Skeletal muscle satellite cell (primary cell): ENCODE data around the gene BBS2.

Experiments
- H3K27me3 ChIP-seq: 2 replicates; pipeline ENCODE4 v1.7.0; 2013; ENCODE audit warnings: low read length; ENCODE audit not compliant: control insufficient read depth, insufficient read depth
- H3K36me3 ChIP-seq: 2 replicates; pipeline ENCODE4 v1.7.0; 2013; ENCODE audit warnings: mild to moderate bottlenecking, control low read depth, low read length; ENCODE audit not compliant: insufficient read depth
- H3K4me1 ChIP-seq: 2 replicates; pipeline ENCODE4 v1.7.0; 2013; ENCODE audit warnings: low read length; ENCODE audit not compliant: control insufficient read depth, insufficient read depth
- H3K4me2 ChIP-seq: 2 replicates; pipeline ENCODE4 v1.7.0; 2013; ENCODE audit warnings: mild to moderate bottlenecking, low read length
- H3K4me3 ChIP-seq: 2 replicates; pipeline ENCODE4 v1.7.0; 2013; ENCODE audit warnings: low read length
- H3K9ac ChIP-seq: 2 replicates; pipeline ENCODE4 v1.7.0; 2013; ENCODE audit warnings: mild to moderate bottlenecking, low read depth, low read length, moderate library complexity
- H3K9me3 ChIP-seq: replicated peaks from 2 replicates; pipeline ENCODE4 v1.7.0; 2013; ENCODE audit warnings: mild to moderate bottlenecking, control low read depth, low read length

BBS2 gene

GRCh38 chr16:56470232-56470631, 49.6 kb downstream of the BBS2 start:
- Histone ChIP-seq H3K4me3 (no peak overlapping the region), H3K4me2 (no peak overlapping the region), H3K9ac (no peak overlapping the region), H3K27me3 (no peaks in the 10 kb centered on the region), H3K9me3 (no peaks in the 10 kb centered on the region), H3K4me1 (no peaks in the 10 kb centered on the region), H3K36me3 (peaks cover 79% of the 10 kb centered on the region)

GRCh38 chr16:56469748-56470147, 50.1 kb downstream of the BBS2 start:
- Histone ChIP-seq H3K4me2 (no peak overlapping the region), H3K4me1 (no peaks in the 10 kb centered on the region), H3K36me3 (peaks cover 77% of the 10 kb centered on the region), H3K9me3 (no peaks in the 10 kb centered on the region), H3K4me3 (no peak overlapping the region), H3K27me3 (no peaks in the 10 kb centered on the region), H3K9ac (no peak overlapping the region)

- Histone ChIP-seq H3K9ac (no peak overlapping the region), H3K36me3 (peaks cover 82% of the 10 kb centered on the region), H3K9me3 (no peaks in the 10 kb centered on the region), H3K4me1 (no peaks in the 10 kb centered on the region), H3K4me3 (no peak overlapping the region), H3K27me3 (no peaks in the 10 kb centered on the region), H3K4me2 (no peak overlapping the region)
Observed at GRCh38 chr16:56468800-56469199, 51.0 kb downstream of the BBS2 start.

GRCh38 chr16:56466344-56466743, 53.5 kb downstream of the BBS2 start:
- H3K4me3 ChIP-seq: no peak overlapping the region
- H3K4me1 ChIP-seq: no peaks in the 10 kb centered on the region
- H3K27me3 ChIP-seq: no peaks in the 10 kb centered on the region
- no peak overlapping the region for H3K9ac ChIP-seq
- peaks cover 78% of the 10 kb centered on the region for H3K36me3 ChIP-seq
- H3K4me2 ChIP-seq: no peak overlapping the region
- H3K9me3 ChIP-seq: no peaks in the 10 kb centered on the region

DNA sequence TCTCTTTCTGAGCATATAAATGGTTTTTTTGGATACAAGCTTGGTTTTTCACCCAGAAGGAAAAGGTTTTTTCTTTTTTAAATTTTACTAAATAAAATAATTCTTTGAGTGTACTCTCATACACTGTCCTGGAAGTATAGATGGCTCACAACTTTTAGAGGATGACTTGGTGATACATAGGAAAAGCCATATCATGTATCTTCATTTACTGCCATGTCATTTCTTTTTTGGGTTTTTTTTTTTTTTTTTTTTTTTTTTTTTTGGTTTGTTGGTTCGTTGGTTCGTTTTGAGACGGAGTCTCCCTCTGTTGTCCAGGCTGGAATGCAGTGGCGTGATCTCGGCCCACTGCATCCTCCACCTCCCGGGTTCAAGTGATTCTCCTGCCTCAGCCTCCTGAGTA, 56.7 kb downstream of the BBS2 start:
- Histone ChIP-seq H3K4me2 (no peak overlapping the region), H3K9ac (no peak overlapping the region), H3K27me3 (no peaks in the 10 kb centered on the region), H3K9me3 (no peaks in the 10 kb centered on the region), H3K36me3 (peaks cover 69% of the 10 kb centered on the region), H3K4me1 (no peaks in the 10 kb centered on the region), H3K4me3 (no peak overlapping the region)

DNA sequence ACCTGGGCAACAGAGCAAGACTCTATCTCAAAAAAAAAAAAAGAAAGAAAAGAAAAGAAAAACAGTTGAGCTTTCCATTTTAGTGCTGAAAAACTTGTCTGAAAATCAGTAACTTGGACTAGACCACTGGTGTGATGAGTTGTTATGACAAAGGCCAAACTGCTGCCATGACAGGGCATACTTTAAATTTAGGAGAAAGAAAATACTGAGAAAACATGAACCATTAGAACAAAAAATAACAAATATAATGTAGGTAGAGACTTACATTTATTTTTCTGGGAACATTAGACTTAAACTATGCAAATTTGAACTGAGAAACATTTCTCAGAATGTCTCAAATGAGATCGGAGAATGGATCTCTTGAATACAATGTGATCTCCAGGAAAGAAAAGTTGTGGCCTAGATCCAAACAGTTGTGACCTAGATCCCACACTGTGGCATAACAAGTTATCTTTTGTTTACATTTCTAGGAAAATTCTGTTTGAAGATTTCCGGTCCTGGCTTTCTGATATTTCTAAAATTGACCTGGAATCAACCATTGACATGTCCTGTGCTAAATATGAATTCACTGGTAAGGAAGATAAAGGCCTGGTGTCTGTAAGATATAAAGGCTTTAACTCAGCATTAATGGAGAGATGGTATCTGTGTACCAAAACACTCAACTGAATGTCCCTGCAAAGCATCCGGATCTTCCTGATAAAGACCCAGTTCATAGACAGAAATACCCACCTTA, 57.6 kb downstream of the BBS2 start:
- no peaks in the 10 kb centered on the region for H3K27me3 ChIP-seq
- H3K9me3 ChIP-seq: no peaks in the 10 kb centered on the region
- H3K4me1 ChIP-seq: no peaks in the 10 kb centered on the region
- H3K9ac ChIP-seq: no peak overlapping the region
- H3K4me2 ChIP-seq: no peak overlapping the region
- H3K4me3 ChIP-seq: no peak overlapping the region
- peaks cover 70% of the 10 kb centered on the region for H3K36me3 ChIP-seq

- Histone ChIP-seq H3K4me3 (no peak overlapping the region), H3K36me3 (peaks cover 63% of the 10 kb centered on the region), H3K27me3 (no peaks in the 10 kb centered on the region), H3K4me1 (no peaks in the 10 kb centered on the region), H3K9ac (no peak overlapping the region), H3K4me2 (no peak overlapping the region), H3K9me3 (no peaks in the 10 kb centered on the region)
Observed at GRCh38 chr16:56460101-56460500, 59.7 kb downstream of the BBS2 start.

GRCh38 chr16:56457927-56458470, 61.8 kb downstream of the BBS2 start:
- H3K9me3 ChIP-seq: no peaks in the 10 kb centered on the region
- no peak overlapping the region for H3K4me2 ChIP-seq
- H3K27me3 ChIP-seq: no peaks in the 10 kb centered on the region
- H3K9ac ChIP-seq: no peak overlapping the region
- H3K4me3 ChIP-seq: no peak overlapping the region
- peaks cover 3% of the 10 kb centered on the region for H3K4me1 ChIP-seq
- peaks cover 64% of the 10 kb centered on the region for H3K36me3 ChIP-seq

DNA sequence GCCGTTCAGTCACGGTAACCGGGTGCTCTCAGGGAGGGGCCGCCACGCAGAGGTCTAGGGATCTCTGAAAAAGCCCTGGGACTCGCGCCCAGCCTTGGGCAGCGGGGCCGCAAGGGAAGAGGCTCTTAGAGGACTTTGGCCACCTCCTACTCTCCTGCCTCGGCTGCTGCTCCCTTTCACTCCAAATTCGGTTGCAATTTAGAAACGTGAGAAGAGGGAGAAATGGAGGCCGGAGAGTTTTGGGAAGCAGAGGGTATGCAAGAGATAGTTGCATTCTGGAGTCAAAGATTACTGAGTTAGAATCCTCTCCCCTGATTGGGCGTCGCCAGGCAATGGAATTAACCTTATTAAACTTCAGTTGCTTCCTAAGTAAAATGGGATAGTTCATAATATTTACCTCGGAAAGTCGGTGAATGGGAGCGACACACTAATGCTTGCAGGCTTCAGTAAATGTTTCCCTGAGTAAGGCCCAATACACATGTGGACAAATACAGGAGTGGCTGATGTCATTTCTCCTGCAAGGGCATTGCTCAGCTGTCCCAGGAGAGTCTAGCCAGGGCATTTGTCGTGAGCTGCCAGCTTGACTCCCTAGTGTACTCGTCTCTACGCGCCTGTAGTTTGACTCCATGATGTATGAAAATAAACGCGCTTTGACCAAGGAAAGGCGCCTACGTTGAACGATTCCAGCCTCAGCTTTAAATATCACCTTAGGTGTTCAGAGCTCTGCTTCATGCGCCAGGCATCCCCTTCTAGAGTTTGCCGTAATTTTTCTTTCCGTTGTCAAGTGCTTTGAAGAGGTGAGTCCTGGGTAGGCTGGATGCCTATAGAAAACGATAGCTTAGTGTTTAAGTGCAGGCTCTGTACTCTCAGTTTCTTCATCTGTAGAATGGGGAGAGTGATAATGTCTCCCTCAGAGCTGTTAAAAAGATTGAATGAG, 67.8 kb downstream of the BBS2 start:
- peak overlapping the region; percentile 76 for H3K4me2 ChIP-seq
- H3K36me3 ChIP-seq: peaks cover 27% of the 10 kb centered on the region
- peaks cover 31% of the 10 kb centered on the region for H3K4me1 ChIP-seq
- no peaks in the 10 kb centered on the region for H3K27me3 ChIP-seq
- H3K9ac ChIP-seq: peak overlapping the region; percentile 93
- H3K4me3 ChIP-seq: peak overlapping the region; percentile 96
- no peaks in the 10 kb centered on the region for H3K9me3 ChIP-seq

GRCh38 chr16:56450986-56451752, 68.7 kb downstream of the BBS2 start, which contains the start of the genes NUDT21 and OGFOD1:
Gene NUDT21 (minus strand): TSS chr16:56451332. CDS start chr16:56451202, 130 bp downstream.
Gene OGFOD1 (plus strand): TSS chr16:56451554. CDS start chr16:56451613, 59 bp downstream.
- H3K9ac ChIP-seq: peak within 1 kb of the TSS; percentile 93
- peak within 1 kb of the TSS; percentile 96 for H3K4me3 ChIP-seq
- H3K9me3 ChIP-seq: no peaks in the 10 kb centered on the region
- H3K36me3 ChIP-seq: peaks cover 27% of the 10 kb centered on the region
- H3K4me2 ChIP-seq: peak within 1 kb of the TSS; percentile 85
- peaks cover 31% of the 10 kb centered on the region for H3K4me1 ChIP-seq
- H3K27me3 ChIP-seq: no peaks in the 10 kb centered on the region
